Activated gamma-delta T cell (primary cell): Measurements from ENCODE around the gene HDAC1.
"Not testable (repeated sequence)": the region's sequence is repeated elsewhere in the genome, so short reads cannot be mapped to it uniquely, and the experiment has no call there.

Experiments
- DNase-seq: peaks from one replicate; lab custom pipeline; 2025; lab: John Stamatoyannopoulos, UW
- total RNA-seq, 2 donors: gene quantifications; one replicate each; lab custom pipeline; 2026; lab: John Stamatoyannopoulos, UW

Gene HDAC1
- 196 to 211 reads per million in 2 donors for total RNA-seq

- peak; percentile 98 for DNase-seq
Measured at GRCh38 chr1:32291708-32292538, at the start of gene HDAC1. Gene HDAC1, plus strand, starts transcription at chr1:32292083. Its CDS starts 87 bp downstream, at chr1:32292170.

- no peak for DNase-seq
Measured at GRCh38 chr1:32242341-32242851, 49.5 kb upstream of the HDAC1 start.

- DNase-seq = no peak
Measured at GRCh38 chr1:32246888-32247273, 45.0 kb upstream of the HDAC1 start, which contains the start of gene FAM167B. Gene FAM167B, plus strand, starts transcription at chr1:32247222. Its CDS starts 200 bp downstream, at chr1:32247422.

- DNase-seq = no peak
Measured at GRCh38 chr1:32247452-32247851, 44.4 kb upstream of the HDAC1 start.

GRCh38 chr1:32247983-32248889 is 43.6 kb upstream of the HDAC1 start:
- DNase-seq = peak; percentile 45

GRCh38 chr1:32249831-32250525 is 41.9 kb upstream of the HDAC1 start:
- DNase-seq = no peak

GRCh38 chr1:32250893-32251716 is 40.8 kb upstream of the HDAC1 start, which contains the start of gene LCK:
Gene LCK, plus strand, starts transcription at chr1:32251265. Its CDS starts 23,065 bp downstream, at chr1:32274330.
- peak; percentile 46 for DNase-seq

- no peak for DNase-seq
Measured at GRCh38 chr1:32255072-32256071, 36.5 kb upstream of the HDAC1 start.

GRCh38 chr1:32256473-32257226 is 35.2 kb upstream of the HDAC1 start:
- DNase-seq = no peak

- no peak for DNase-seq
Measured at GRCh38 chr1:32257227-32257508, 34.7 kb upstream of the HDAC1 start.

- not testable (repeated sequence) for DNase-seq
Measured at GRCh38 chr1:32263236-32263593, 28.7 kb upstream of the HDAC1 start.

GRCh38 chr1:32263744-32264143 is 28.1 kb upstream of the HDAC1 start:
- no peak for DNase-seq

GRCh38 chr1:32265846-32266245 is 26.0 kb upstream of the HDAC1 start:
- DNase-seq = no peak

- DNase-seq = no peak
Measured at GRCh38 chr1:32266921-32267591, 24.8 kb upstream of the HDAC1 start.

- no peak for DNase-seq
Measured at GRCh38 chr1:32269744-32270143, 22.1 kb upstream of the HDAC1 start.

GRCh38 chr1:32272557-32273390 is 19.1 kb upstream of the HDAC1 start:
- DNase-seq = no peak

- no peak for DNase-seq
Measured at GRCh38 chr1:32273391-32274208, 18.3 kb upstream of the HDAC1 start.
